ENCODE data around the gene FBRSL1. TPM values are rescaled to one million over a fixed set of nuclear protein-coding genes. Genes with fewer than 3 reads are reported as not detected.

Gene FBRSL1
- total RNA-seq, 4 donors from 2014 or later: 5.9 to 34.3 (median 23.4) TPM

DNA sequence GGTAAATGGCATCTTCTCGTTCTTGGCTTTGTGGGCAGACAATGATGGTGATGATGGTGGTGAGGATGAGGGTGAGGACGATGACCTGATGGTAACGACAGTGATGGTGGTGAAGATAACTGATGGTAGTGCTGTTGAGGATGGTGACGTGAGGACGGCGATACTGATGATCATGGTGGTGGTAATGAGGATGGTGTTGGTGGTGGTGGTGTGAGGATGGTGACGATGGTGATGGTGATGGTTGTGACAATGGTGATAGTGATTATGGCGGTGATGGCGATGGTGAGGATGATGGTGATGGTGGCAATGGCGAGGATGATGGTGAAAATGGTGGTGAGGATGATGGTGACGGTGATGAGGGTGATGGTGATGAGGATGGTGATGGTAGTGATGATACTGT, 54.5 kb downstream of the FBRSL1 start:
- Histone ChIP-seq H3K27me3 (no peaks in the 10 kb centered on the region), H3K9me3 (no peaks in the 10 kb centered on the region), H3K36me3 (peaks cover 0 to 23% (median 7%) of the 10 kb centered on the region in 3 donors), H3K4me3 (no peak overlapping the region), H3K27ac (no peak overlapping the region), H3K4me1 (no peaks in the 10 kb centered on the region)
- DNase-seq: no peak
- 93 to 97% methylated on average over 10 to 11 of the region's 11 CpGs for WGBS, 2 donors
- intact Hi-C loops (cut with DNase I): no loop called here
- TF ChIP-seq, protein P1, sequence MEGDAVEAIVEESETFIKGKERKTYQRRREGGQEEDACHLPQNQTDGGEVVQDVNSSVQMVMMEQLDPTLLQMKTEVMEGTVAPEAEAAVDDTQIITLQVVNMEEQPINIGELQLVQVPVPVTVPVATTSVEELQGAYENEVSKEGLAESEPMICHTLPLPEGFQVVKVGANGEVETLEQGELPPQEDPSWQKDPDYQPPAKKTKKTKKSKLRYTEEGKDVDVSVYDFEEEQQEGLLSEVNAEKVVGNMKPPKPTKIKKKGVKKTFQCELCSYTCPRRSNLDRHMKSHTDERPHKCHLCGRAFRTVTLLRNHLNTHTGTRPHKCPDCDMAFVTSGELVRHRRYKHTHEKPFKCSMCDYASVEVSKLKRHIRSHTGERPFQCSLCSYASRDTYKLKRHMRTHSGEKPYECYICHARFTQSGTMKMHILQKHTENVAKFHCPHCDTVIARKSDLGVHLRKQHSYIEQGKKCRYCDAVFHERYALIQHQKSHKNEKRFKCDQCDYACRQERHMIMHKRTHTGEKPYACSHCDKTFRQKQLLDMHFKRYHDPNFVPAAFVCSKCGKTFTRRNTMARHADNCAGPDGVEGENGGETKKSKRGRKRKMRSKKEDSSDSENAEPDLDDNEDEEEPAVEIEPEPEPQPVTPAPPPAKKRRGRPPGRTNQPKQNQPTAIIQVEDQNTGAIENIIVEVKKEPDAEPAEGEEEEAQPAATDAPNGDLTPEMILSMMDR (IDR thresholded peaks at IDR 0.05): no peak
- no peak for TF ChIP-seq POLR2A (IDR thresholded peaks at IDR 0.05)

DNA sequence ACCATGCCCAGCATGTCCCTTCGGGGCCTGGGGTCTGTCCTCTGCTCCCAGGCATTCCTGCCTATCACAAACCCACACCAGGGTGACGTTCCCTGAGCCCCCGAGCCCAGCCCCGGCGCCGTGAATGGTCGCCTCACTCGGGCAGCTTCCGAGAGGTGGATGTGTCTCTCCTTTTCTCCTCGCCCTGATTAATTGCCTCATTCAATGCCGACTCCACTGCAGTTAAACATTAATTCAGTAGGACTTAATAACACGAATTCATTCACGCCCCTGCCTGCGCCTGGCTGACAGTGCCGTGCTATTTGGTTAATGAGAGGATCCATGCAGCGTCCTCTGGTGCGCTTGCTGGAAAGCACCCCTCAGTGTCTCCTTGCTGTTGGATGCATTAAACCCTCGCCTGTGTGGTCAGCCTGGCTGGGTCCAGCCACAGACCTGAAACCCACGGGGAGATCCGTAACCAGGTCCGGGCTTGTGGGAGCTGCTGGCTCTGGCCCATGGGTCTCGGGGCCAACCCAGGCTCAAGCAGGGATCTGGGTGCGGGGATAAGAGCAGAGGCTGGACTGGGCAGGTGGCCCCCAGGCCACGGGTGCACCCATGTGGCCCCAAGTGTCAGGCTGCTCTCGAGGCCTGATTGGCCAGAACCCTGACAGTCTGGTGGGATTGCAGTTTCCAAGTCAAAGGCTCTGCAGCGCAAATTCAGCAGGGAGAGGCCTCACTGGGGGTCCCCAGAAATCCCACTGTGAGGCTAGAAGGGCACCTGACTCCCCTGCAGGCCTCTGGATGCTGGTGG, 55.4 kb downstream of the FBRSL1 start:
- H3K27ac ChIP-seq: no peak overlapping the region
- intact Hi-C loops (cut with DNase I): no loop called here
- no peaks in the 10 kb centered on the region for H3K9me3 ChIP-seq
- H3K4me3 ChIP-seq: no peak overlapping the region
- H3K4me1 ChIP-seq: no peaks in the 10 kb centered on the region
- DNase-seq: no peak
- no peaks in the 10 kb centered on the region for H3K27me3 ChIP-seq
- WGBS, 2 donors: 86 to 89% methylated on average over 15 to 18 of the region's 26 CpGs
- TF ChIP-seq, protein P1 (IDR thresholded peaks at IDR 0.05): no peak
- no peak for TF ChIP-seq POLR2A (IDR thresholded peaks at IDR 0.05)
- peaks cover 0 to 25% (median 7%) of the 10 kb centered on the region in 3 donors for H3K36me3 ChIP-seq

DNA sequence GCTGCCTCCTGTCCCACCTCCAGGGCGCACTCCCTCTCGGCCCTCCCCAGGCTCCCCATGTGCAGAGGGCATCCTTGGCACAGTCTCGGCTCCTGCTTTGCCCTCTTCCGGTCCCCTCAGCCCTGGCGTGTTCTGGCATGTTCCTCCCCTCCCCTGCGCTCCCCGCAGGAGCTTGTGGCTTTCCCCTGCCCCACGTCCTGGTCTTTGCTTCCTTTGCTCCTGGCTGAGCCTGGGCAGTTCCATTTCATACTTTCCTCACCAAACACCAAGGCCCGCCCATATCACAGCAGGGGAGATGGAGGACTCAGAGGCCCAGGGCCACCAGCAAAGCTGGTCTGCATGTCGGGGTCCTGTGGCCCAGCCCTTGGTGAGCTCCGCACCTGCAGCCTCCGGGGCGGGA, 56.0 kb downstream of the FBRSL1 start:
- WGBS, 2 donors: 71% methylated on average over 5 to 12 of the region's 13 CpGs
- Histone ChIP-seq H3K36me3 (peaks cover 0 to 27% (median 7%) of the 10 kb centered on the region in 3 donors), H3K4me1 (no peaks in the 10 kb centered on the region), H3K27me3 (no peaks in the 10 kb centered on the region), H3K4me3 (no peak overlapping the region), H3K27ac (no peak overlapping the region), H3K9me3 (no peaks in the 10 kb centered on the region)
- intact Hi-C loops (cut with DNase I): no loop called here
- TF ChIP-seq, protein P1 (IDR thresholded peaks at IDR 0.05): no peak
- no peak for TF ChIP-seq POLR2A (IDR thresholded peaks at IDR 0.05)
- no peak for DNase-seq

DNA sequence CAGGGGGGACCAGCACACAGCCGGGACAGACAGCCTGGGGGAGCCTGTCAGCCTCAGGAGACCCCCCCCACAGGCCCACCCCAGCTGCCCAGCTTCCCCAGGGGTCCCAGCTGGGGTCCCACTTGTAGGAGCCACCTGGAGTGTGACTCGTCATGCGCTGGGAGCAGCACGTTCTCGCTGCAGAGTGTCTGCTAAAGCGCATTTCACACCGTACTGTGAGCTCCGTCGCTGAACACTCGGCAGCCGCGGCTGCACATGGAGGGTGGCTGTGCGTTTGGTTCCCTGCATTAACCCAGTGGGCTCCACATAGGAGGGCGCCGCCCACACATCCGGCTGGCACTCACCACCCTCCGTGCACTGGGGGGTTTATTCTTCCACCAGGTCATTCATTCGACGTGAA, 56.7 kb downstream of the FBRSL1 start:
- no peaks in the 10 kb centered on the region for H3K4me1 ChIP-seq
- peaks cover 0 to 34% (median 7%) of the 10 kb centered on the region in 3 donors for H3K36me3 ChIP-seq
- intact Hi-C loops (cut with DNase I): no loop called here
- TF ChIP-seq, protein P1 (IDR thresholded peaks at IDR 0.05): no peak
- TF ChIP-seq POLR2A (IDR thresholded peaks at IDR 0.05): no peak
- no peak overlapping the region for H3K4me3 ChIP-seq
- no peaks in the 10 kb centered on the region for H3K9me3 ChIP-seq
- whole genome bisulfite sequencing, 2 donors: 87 to 90% methylated on average over 9 to 10 of the region's 19 CpGs
- no peak overlapping the region for H3K27ac ChIP-seq
- DNase-seq: no peak
- H3K27me3 ChIP-seq: no peaks in the 10 kb centered on the region

DNA sequence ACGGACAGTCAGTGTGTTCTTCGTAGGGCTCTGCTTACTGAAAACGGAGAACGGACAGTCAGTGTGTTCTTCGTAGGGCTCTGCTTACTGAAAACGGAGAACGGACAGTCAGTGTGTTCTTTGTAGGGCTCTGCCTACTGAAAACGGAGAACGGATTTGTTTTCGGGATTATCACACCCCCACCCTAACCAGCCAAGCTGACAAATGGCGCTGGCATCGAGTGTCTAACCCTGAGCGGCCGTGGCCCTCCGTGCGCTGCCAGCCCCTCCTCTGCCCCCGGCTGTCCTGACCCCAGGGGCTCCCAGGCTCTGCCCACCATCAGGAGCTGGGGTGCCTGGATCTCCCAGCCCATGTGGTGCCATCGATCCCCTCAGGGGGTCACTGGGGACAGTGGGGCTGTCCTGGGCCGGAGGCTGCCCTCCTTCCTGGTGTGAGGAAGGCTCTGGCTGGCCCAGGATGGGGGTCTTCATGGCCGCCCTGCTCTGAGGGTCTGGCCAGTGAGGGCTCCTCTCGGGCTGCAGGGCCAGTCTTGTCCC, 57.3 kb downstream of the FBRSL1 start:
- DNase-seq: no peak
- WGBS, 2 donors: 90 to 95% methylated on average over 4 to 12 of the region's 21 CpGs
- intact Hi-C loops (cut with DNase I): no loop called here
- no peak overlapping the region for H3K27ac ChIP-seq
- H3K4me3 ChIP-seq: no peak overlapping the region
- TF ChIP-seq, protein P1 (IDR thresholded peaks at IDR 0.05): no peak
- TF ChIP-seq POLR2A (IDR thresholded peaks at IDR 0.05): no peak
- no peaks in the 10 kb centered on the region for H3K27me3 ChIP-seq
- no peaks in the 10 kb centered on the region for H3K4me1 ChIP-seq
- H3K36me3 ChIP-seq: peaks cover 0 to 41% (median 7%) of the 10 kb centered on the region in 3 donors
- H3K9me3 ChIP-seq: no peaks in the 10 kb centered on the region
